Peyer's patch (tissue), 4 donors: ENCODE measurements around the gene UCHL5. TPM values are rescaled to one million over a fixed set of nuclear protein-coding genes. Genes with fewer than 3 reads are reported as not detected.
A peak's percentile ranks its signal among the peaks of the same experiment; 100 is the strongest.

Experiments used
- DNase-seq, 3 donors: peaks; one replicate each; pipeline ENCODE4 v3.0.0-alpha.2; 2017 to 2019
- H3K27ac ChIP-seq, 4 donors: fragments of 200-600 bp; sonication (generic); one replicate each; pipeline ENCODE4 v1.5.1; 2016 to 2019
- H3K27me3 ChIP-seq, 2 donors: fragments of 200-600 bp; sonication (generic); one replicate each; pipeline ENCODE4 v1.5.1; 2019
- H3K36me3 ChIP-seq, 3 donors: fragments of 200-600 bp; sonication (generic); one replicate each; pipeline ENCODE4 v1.5.1; 2016 to 2019
- H3K4me1 ChIP-seq, 4 donors: fragments of 200-600 bp; sonication (generic); one replicate each; pipeline ENCODE4 v1.5.1; 2016 to 2019
- H3K4me3 ChIP-seq, 4 donors: fragments of 200-600 bp; sonication (generic); 1 replicate in 3 of 4; 2 replicates in 1 of 4; pipeline ENCODE4 v1.5.1; 2016 to 2019; ENCODE audit warnings: mild to moderate bottlenecking in 1 of 4
- H3K9me3 ChIP-seq, 4 donors: fragments of 200-600 bp; sonication (generic); one replicate each; pipeline ENCODE4 v1.5.1; 2016 to 2019; ENCODE audit warnings: mild to moderate bottlenecking in 1 of 4
- CTCF ChIP-seq, 6 experiments: fragments of 450-650 bp in 4 of 6; fragments of 200-600 bp in 2 of 6; sonication (generic) in 1 of 6; IDR thresholded peaks; one replicate each; pipeline ENCODE4 v1.5.1; 2017 to 2019; ENCODE audit warnings: antibody characterized with exemption in 6 of 6, mild to moderate bottlenecking in 3 of 6, moderate library complexity in 1 of 6
- POLR2A ChIP-seq, 2 donors: fragments of 450-650 bp; IDR thresholded peaks; one replicate each; pipeline ENCODE4 v1.5.1; 2017; ENCODE audit warnings: antibody characterized with exemption in 2 of 2, mild to moderate bottlenecking in 2 of 2, moderate library complexity in 2 of 2
- total RNA-seq, 4 donors: library from RNA; depleted of rRNA; stranded (reverse); fragments of >200 nt; gene quantifications; one replicate each; pipeline ENCODE4 v1.1.0, GENCODE V29; 2016

Gene UCHL5
- total RNA-seq, 4 donors from 2014 or later, result 27.9 to 39.6 (median 34.3) TPM

- H3K4me1 ChIP-seq, result peaks cover 0 to 18% (median 0%) of the 10 kb centered on the region in 4 donors
- H3K4me3 ChIP-seq, result no peak overlapping the region
- TF ChIP-seq CTCF (IDR thresholded peaks at IDR 0.05) (no peak), POLR2A (IDR thresholded peaks at IDR 0.05) (no peak)
- no peaks in the 10 kb centered on the region for H3K9me3 ChIP-seq
- no peaks in the 10 kb centered on the region for H3K27me3 ChIP-seq
- H3K36me3 ChIP-seq, result no peaks in the 10 kb centered on the region
- no peak for DNase-seq
- H3K27ac ChIP-seq, result no peak overlapping the region
These were observed 47.8 kb downstream of the UCHL5 start for GRCh38 chr1:193011406-193011805.

DNA sequence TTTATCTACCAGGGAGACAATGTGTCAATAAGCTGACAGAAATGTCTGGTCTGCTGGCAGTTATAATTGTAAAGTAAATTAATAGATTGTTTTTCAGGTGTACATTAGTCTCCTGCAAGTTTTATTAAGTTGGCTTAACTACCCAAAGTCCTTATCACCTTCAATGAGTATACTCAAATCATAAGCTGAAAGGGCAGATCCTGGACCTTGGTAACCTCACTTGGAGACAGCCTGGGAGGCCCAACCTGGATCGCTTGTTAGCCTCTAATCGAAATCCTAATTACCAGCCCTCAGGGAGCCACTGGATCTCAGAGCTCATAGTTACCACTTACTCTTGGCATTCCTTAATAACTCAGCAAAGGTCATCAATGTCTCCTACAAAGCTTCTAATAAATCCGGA is 49.7 kb downstream of the UCHL5 start:
- H3K9me3 ChIP-seq, result no peaks in the 10 kb centered on the region
- H3K4me3 ChIP-seq, result no peak overlapping the region
- H3K36me3 ChIP-seq, result no peaks in the 10 kb centered on the region
- no peak for DNase-seq
- no peaks in the 10 kb centered on the region for H3K27me3 ChIP-seq
- H3K27ac ChIP-seq, result peak overlapping the region in 1 of 4 donors; percentile 10
- TF ChIP-seq POLR2A (IDR thresholded peaks at IDR 0.05) (no peak), CTCF (IDR thresholded peaks at IDR 0.05) (no peak)
- H3K4me1 ChIP-seq, result peaks cover 0 to 18% (median 0%) of the 10 kb centered on the region in 4 donors

GRCh38 chr1:193005785-193006184 is 53.4 kb downstream of the UCHL5 start:
- no peak overlapping the region for H3K27ac ChIP-seq
- no peaks in the 10 kb centered on the region for H3K27me3 ChIP-seq
- DNase-seq, result no peak
- no peaks in the 10 kb centered on the region for H3K9me3 ChIP-seq
- H3K36me3 ChIP-seq, result no peaks in the 10 kb centered on the region
- peaks cover 0 to 10% (median 0%) of the 10 kb centered on the region in 4 donors for H3K4me1 ChIP-seq
- H3K4me3 ChIP-seq, result no peak overlapping the region
- TF ChIP-seq CTCF (IDR thresholded peaks at IDR 0.05), result no peak
- no peak for TF ChIP-seq POLR2A (IDR thresholded peaks at IDR 0.05)

DNA sequence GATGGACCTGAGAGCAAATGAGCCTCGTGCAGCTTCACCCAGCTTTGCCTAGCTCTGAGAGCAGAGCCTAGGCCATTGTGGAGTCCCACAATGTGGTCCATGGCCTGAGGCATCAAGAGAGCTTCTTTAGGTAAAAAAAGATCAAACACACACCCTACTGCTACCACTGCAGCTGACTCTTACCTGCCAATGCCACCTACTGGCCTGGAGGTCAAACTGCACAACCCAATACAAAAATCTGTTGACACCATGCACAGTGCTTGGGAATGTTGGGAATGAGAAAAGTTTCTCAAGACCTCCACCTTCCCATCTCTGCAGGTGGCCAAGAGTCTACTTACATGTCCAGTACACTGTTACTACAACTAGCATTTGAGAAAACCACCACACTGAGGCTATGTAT is 60.6 kb downstream of the UCHL5 start:
- DNase-seq, result no peak

DNA sequence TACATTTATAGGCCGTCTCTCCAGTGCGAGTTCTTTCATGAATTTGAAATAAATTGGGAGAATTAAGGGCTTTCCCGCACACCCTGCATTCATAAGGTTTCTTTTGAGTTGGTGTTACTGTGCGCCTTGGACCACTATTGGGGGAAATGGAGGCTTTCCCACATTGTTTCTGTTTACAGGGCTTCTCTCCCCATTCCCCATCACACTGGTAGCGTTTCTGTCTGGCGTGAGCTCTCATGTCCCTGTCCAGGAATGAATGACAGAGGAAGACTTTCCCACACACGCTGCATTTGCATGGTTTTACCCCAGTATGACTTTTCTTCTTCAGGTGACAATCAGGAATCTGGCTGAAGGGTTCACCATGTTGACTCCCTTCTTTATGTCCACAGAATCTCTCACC is 65.0 kb downstream of the UCHL5 start:
- H3K9me3 ChIP-seq, result no peaks in the 10 kb centered on the region
- no peaks in the 10 kb centered on the region for H3K4me1 ChIP-seq
- DNase-seq, result no peak
- no peak overlapping the region for H3K27ac ChIP-seq
- no peaks in the 10 kb centered on the region for H3K27me3 ChIP-seq
- TF ChIP-seq CTCF (IDR thresholded peaks at IDR 0.05) (no peak), POLR2A (IDR thresholded peaks at IDR 0.05) (no peak)
- no peak overlapping the region for H3K4me3 ChIP-seq
- peaks cover 0 to 7% (median 0%) of the 10 kb centered on the region in 3 donors for H3K36me3 ChIP-seq

More for the DNA sequence above, 60.6 kb downstream of the UCHL5 start:
- TF ChIP-seq CTCF (IDR thresholded peaks at IDR 0.05), result peak in 5 of 6 experiments; percentile 2 to 43 (median 23)
- no peak for TF ChIP-seq POLR2A (IDR thresholded peaks at IDR 0.05)
- H3K4me3 ChIP-seq, result no peak overlapping the region
- H3K27ac ChIP-seq, result no peak overlapping the region
- no peaks in the 10 kb centered on the region for H3K4me1 ChIP-seq
- no peaks in the 10 kb centered on the region for H3K9me3 ChIP-seq
- H3K36me3 ChIP-seq, result peaks cover 0 to 7% (median 0%) of the 10 kb centered on the region in 3 donors
- no peaks in the 10 kb centered on the region for H3K27me3 ChIP-seq
